ENCODE results near the gene ARHGEF28.
A peak's percentile ranks its signal among the peaks of the same experiment; 100 is the strongest.

Gene ARHGEF28

GRCh38 chr5:73899055-73899454 lies 273.1 kb downstream of the ARHGEF28 start:
- Mint-ChIP-seq H3K27me3 (ENCODE audit: low read depth, poor library complexity) (peaks cover 14% of the 10 kb centered on the region), H3K4me1 (peaks cover 20% of the 10 kb centered on the region), H3K4me3 (no peak overlapping the region), H3K36me3 (ENCODE audit: low read depth) (no peaks in the 10 kb centered on the region), H3K27ac (no peak overlapping the region), H3K9me3 (no peaks in the 10 kb centered on the region)
- no peak for DNase-seq
- no peak for TF ChIP-seq CTCF (IDR thresholded peaks at IDR 0.05)

GRCh38 chr5:73899916-73900315 lies 273.9 kb downstream of the ARHGEF28 start:
- Mint-ChIP-seq H3K36me3 (ENCODE audit: low read depth) (peaks cover 3% of the 10 kb centered on the region), H3K4me1 (peaks cover 15% of the 10 kb centered on the region), H3K27ac (no peak overlapping the region), H3K9me3 (peaks cover 2% of the 10 kb centered on the region), H3K4me3 (no peak overlapping the region), H3K27me3 (ENCODE audit: low read depth, poor library complexity) (peaks cover 10% of the 10 kb centered on the region)
- no peak for TF ChIP-seq CTCF (IDR thresholded peaks at IDR 0.05)
- DNase-seq: no peak

- Mint-ChIP-seq H3K27me3 (ENCODE audit: low read depth, poor library complexity) (peaks cover 7% of the 10 kb centered on the region), H3K4me3 (no peak overlapping the region), H3K4me1 (peaks cover 14% of the 10 kb centered on the region), H3K36me3 (ENCODE audit: low read depth) (peaks cover 8% of the 10 kb centered on the region), H3K27ac (peak overlapping the region; percentile 43), H3K9me3 (peaks cover 7% of the 10 kb centered on the region)
- no peak for DNase-seq
- TF ChIP-seq CTCF (IDR thresholded peaks at IDR 0.05): no peak
These were observed 274.6 kb downstream of the ARHGEF28 start for GRCh38 chr5:73900566-73900965.

- Mint-ChIP-seq H3K27ac (peak overlapping the region; percentile 43), H3K27me3 (ENCODE audit: low read depth, poor library complexity) (peaks cover 8% of the 10 kb centered on the region), H3K4me1 (peaks cover 14% of the 10 kb centered on the region), H3K9me3 (peaks cover 7% of the 10 kb centered on the region), H3K4me3 (no peak overlapping the region), H3K36me3 (ENCODE audit: low read depth) (peaks cover 12% of the 10 kb centered on the region)
- TF ChIP-seq CTCF (IDR thresholded peaks at IDR 0.05): no peak
- no peak for DNase-seq
These were observed 275.0 kb downstream of the ARHGEF28 start for GRCh38 chr5:73901043-73901442.

GRCh38 chr5:73901455-73901854 lies 275.5 kb downstream of the ARHGEF28 start:
- DNase-seq: no peak
- H3K4me1 Mint-ChIP-seq: peaks cover 14% of the 10 kb centered on the region
- H3K9me3 Mint-ChIP-seq: peaks cover 10% of the 10 kb centered on the region
- no peak overlapping the region for H3K4me3 Mint-ChIP-seq
- H3K27ac Mint-ChIP-seq: peak overlapping the region; percentile 24
- peaks cover 10% of the 10 kb centered on the region for H3K27me3 Mint-ChIP-seq (ENCODE audit: low read depth, poor library complexity)
- no peak for TF ChIP-seq CTCF (IDR thresholded peaks at IDR 0.05)
- H3K36me3 Mint-ChIP-seq (ENCODE audit: low read depth): peaks cover 16% of the 10 kb centered on the region

- Mint-ChIP-seq H3K4me1 (peaks cover 14% of the 10 kb centered on the region), H3K27me3 (ENCODE audit: low read depth, poor library complexity) (peaks cover 7% of the 10 kb centered on the region), H3K27ac (no peak overlapping the region), H3K36me3 (ENCODE audit: low read depth) (peaks cover 25% of the 10 kb centered on the region), H3K9me3 (peaks cover 19% of the 10 kb centered on the region), H3K4me3 (no peak overlapping the region)
- peak; percentile 13 for DNase-seq
- peak; percentile 86 for TF ChIP-seq CTCF (IDR thresholded peaks at IDR 0.05)
These were observed 276.5 kb downstream of the ARHGEF28 start for GRCh38 chr5:73902327-73903051.
